Loucy (cell line): ENCODE measurements around the gene CRADD.

Experiments used
- H2AFZ ChIP-seq: fragments of 200-600 bp; sonication (generic); 2 replicates; pipeline ENCODE4 v1.6.0; 2016; ENCODE audit warnings: antibody characterized with exemption, mild to moderate bottlenecking, low read length, moderate library complexity
- H3F3A ChIP-seq: fragments of 200-600 bp; 2 replicates; pipeline ENCODE4 v1.6.0; 2016; ENCODE audit warnings: antibody characterized with exemption, low read depth, mild to moderate bottlenecking
- H3K27me3 ChIP-seq: fragments of 200-600 bp; sonication (generic); 2 replicates; pipeline ENCODE4 v1.6.1; 2014; ENCODE audit warnings: low read length, mild to moderate bottlenecking; ENCODE audit not compliant: insufficient read depth, poor library complexity, severe bottlenecking
- H3K36me3 ChIP-seq: fragments of 200-600 bp; sonication (generic); 2 replicates; pipeline ENCODE4 v1.6.1; 2016; ENCODE audit warnings: low read length; ENCODE audit not compliant: insufficient read depth
- H3K4me1 ChIP-seq: fragments of 200-600 bp; sonication (generic); 2 replicates; pipeline ENCODE4 v1.5.1; 2014; ENCODE audit warnings: low read length, mild to moderate bottlenecking; ENCODE audit not compliant: insufficient read depth, poor library complexity, severe bottlenecking
- H3K4me2 ChIP-seq: fragments of 200-600 bp; sonication (generic); 2 replicates; pipeline ENCODE4 v1.6.0; 2014; ENCODE audit warnings: antibody characterized with exemption, low read length, low read depth, mild to moderate bottlenecking; ENCODE audit not compliant: poor library complexity, severe bottlenecking
- H3K4me3 ChIP-seq: fragments of 200-600 bp; sonication (generic); 2 replicates; pipeline ENCODE4 v1.5.1; 2014; ENCODE audit warnings: low read length, mild to moderate bottlenecking, mixed read lengths; ENCODE audit not compliant: poor library complexity, severe bottlenecking
- H3K79me2 ChIP-seq: fragments of 200-600 bp; sonication (generic); 2 replicates; pipeline ENCODE4 v1.6.1; 2014; ENCODE audit warnings: low read length; ENCODE audit not compliant: insufficient read depth
- H3K9ac ChIP-seq: fragments of 200-600 bp; sonication (generic); 2 replicates; pipeline ENCODE4 v1.6.0; 2014; ENCODE audit warnings: mild to moderate bottlenecking, low read depth, low read length, moderate library complexity; ENCODE audit not compliant: poor library complexity, severe bottlenecking
- H3K9me2 ChIP-seq: fragments of 200-600 bp; sonication (generic); replicated peaks from 2 replicates; pipeline ENCODE4 v1.6.1; 2016; ENCODE audit warnings: low read depth, low read length, mixed read lengths
- H3K9me3 ChIP-seq: fragments of 200-600 bp; sonication (generic); 2 replicates; pipeline ENCODE4 v1.6.1; 2014; ENCODE audit warnings: mild to moderate bottlenecking, antibody characterized with exemption, low read length, low read depth; ENCODE audit not compliant: insufficient read depth
- H4K20me1 ChIP-seq: fragments of 200-600 bp; sonication (generic); 2 replicates; pipeline ENCODE4 v1.6.0; 2014; ENCODE audit warnings: antibody characterized with exemption, low read length, mild to moderate bottlenecking; ENCODE audit not compliant: insufficient read depth, poor library complexity, severe bottlenecking
- CTCF ChIP-seq: fragments of 200-600 bp; sonication (generic); conservative IDR thresholded peaks from 2 replicates; pipeline ENCODE4 v1.5.1; 2014; ENCODE audit warnings: mild to moderate bottlenecking, antibody characterized with exemption, low read length
- EZH2phosphoT487 ChIP-seq: fragments of 200-600 bp; IDR thresholded peaks from 2 replicates; pipeline ENCODE4 v1.6.1; 2018; ENCODE audit warnings: antibody characterized with exemption, mild to moderate bottlenecking, moderate library complexity, borderline replicate concordance

CRADD gene

GRCh38 chr12:93733928-93734327, 56.8 kb downstream of the CRADD start:
- Histone ChIP-seq H3K4me2 (no peak overlapping the region), H3K9me3 (no peaks in the 10 kb centered on the region), H3K4me3 (no peak overlapping the region), H3K4me1 (peaks cover 5% of the 10 kb centered on the region), H2AFZ (no peak overlapping the region), H4K20me1 (no peaks in the 10 kb centered on the region), H3F3A (no peaks in the 10 kb centered on the region), H3K9me2 (no peaks in the 10 kb centered on the region), H3K36me3 (no peaks in the 10 kb centered on the region), H3K79me2 (no peaks in the 10 kb centered on the region), H3K9ac (no peak overlapping the region), H3K27me3 (no peaks in the 10 kb centered on the region)
- no peak for TF ChIP-seq EZH2phosphoT487
- no peak for TF ChIP-seq CTCF

- no peak overlapping the region for H3K4me2 ChIP-seq
- TF ChIP-seq CTCF = no peak
- TF ChIP-seq EZH2phosphoT487 = no peak
- no peak overlapping the region for H3K4me3 ChIP-seq
- H3K9ac ChIP-seq = no peak overlapping the region
- H3K4me1 ChIP-seq = peaks cover 5% of the 10 kb centered on the region
- H3K36me3 ChIP-seq = no peaks in the 10 kb centered on the region
- no peaks in the 10 kb centered on the region for H3K27me3 ChIP-seq
- no peaks in the 10 kb centered on the region for H3F3A ChIP-seq
- H3K9me3 ChIP-seq = no peaks in the 10 kb centered on the region
- H2AFZ ChIP-seq = no peak overlapping the region
- H3K9me2 ChIP-seq = no peaks in the 10 kb centered on the region
- H3K79me2 ChIP-seq = no peaks in the 10 kb centered on the region
- H4K20me1 ChIP-seq = no peaks in the 10 kb centered on the region
Observed at GRCh38 chr12:93734784-93735183, 57.6 kb downstream of the CRADD start.

- no peak overlapping the region for H3K9ac ChIP-seq
- H3K9me2 ChIP-seq = no peaks in the 10 kb centered on the region
- no peaks in the 10 kb centered on the region for H3K27me3 ChIP-seq
- H3F3A ChIP-seq = no peaks in the 10 kb centered on the region
- no peak overlapping the region for H2AFZ ChIP-seq
- no peaks in the 10 kb centered on the region for H3K36me3 ChIP-seq
- H3K4me2 ChIP-seq = no peak overlapping the region
- peaks cover 12% of the 10 kb centered on the region for H3K4me1 ChIP-seq
- no peak overlapping the region for H3K4me3 ChIP-seq
- H3K9me3 ChIP-seq = no peaks in the 10 kb centered on the region
- H3K79me2 ChIP-seq = no peaks in the 10 kb centered on the region
- no peaks in the 10 kb centered on the region for H4K20me1 ChIP-seq
- TF ChIP-seq CTCF (no peak), EZH2phosphoT487 (no peak)
Observed at GRCh38 chr12:93736640-93737178, 59.5 kb downstream of the CRADD start.
